Trophoblast cell (in vitro differentiated cells and primary cell): ENCODE results near the gene CACNA1D.

Source experiments
- DNase-seq, 2 donors: peaks; one replicate each; pipeline ENCODE4 v3.0.0-alpha.2; 2016
- H2AFZ ChIP-seq: 2 replicates; pipeline ENCODE4 v1.6.1; 2013; ENCODE audit warnings: low read length, moderate library complexity, mild to moderate bottlenecking; ENCODE audit not compliant: insufficient read depth, poor library complexity
- H2AK5ac ChIP-seq: 2 replicates; pipeline ENCODE4 v1.6.1; 2013; ENCODE audit warnings: mild to moderate bottlenecking, low read length
- H2BK120ac ChIP-seq: 2 replicates; pipeline ENCODE4 v1.6.1; 2013; ENCODE audit warnings: low read length, mild to moderate bottlenecking, moderate library complexity; ENCODE audit not compliant: insufficient read depth, poor library complexity
- H2BK12ac ChIP-seq: 2 replicates; pipeline ENCODE4 v1.6.1; 2013; ENCODE audit warnings: mild to moderate bottlenecking, low read length, moderate library complexity
- H2BK5ac ChIP-seq: 2 replicates; pipeline ENCODE4 v1.6.1; 2013; ENCODE audit warnings: low read length, low read depth, moderate library complexity, mild to moderate bottlenecking; ENCODE audit not compliant: poor library complexity
- H3K14ac ChIP-seq: 2 replicates; pipeline ENCODE4 v1.6.1; 2013; ENCODE audit warnings: mild to moderate bottlenecking, low read length
- H3K18ac ChIP-seq: 2 replicates; pipeline ENCODE4 v1.6.1; 2013; ENCODE audit warnings: mild to moderate bottlenecking, low read length
- H3K23ac ChIP-seq: 2 replicates; pipeline ENCODE4 v1.6.1; 2013; ENCODE audit warnings: low read length
- H3K27ac ChIP-seq: 2 replicates; pipeline ENCODE4 v1.5.1; 2013; ENCODE audit warnings: low read depth, mild to moderate bottlenecking, inconsistent platforms, low read length, moderate library complexity
- H3K27me3 ChIP-seq: 2 replicates; pipeline ENCODE4 v1.6.1; 2013; ENCODE audit warnings: inconsistent platforms, mild to moderate bottlenecking, low read length, moderate library complexity; ENCODE audit not compliant: insufficient read depth
- H3K36me3 ChIP-seq, 2 experiments: 1 replicate in 1 of 2; 2 replicates in 1 of 2; pipeline ENCODE4 v1.6.1; 2013; ENCODE audit warnings: low read length in 2 of 2, mild to moderate bottlenecking in 2 of 2, moderate library complexity in 1 of 2; ENCODE audit not compliant: insufficient read depth in 2 of 2, control insufficient read depth in 1 of 2
- H3K4ac ChIP-seq: 2 replicates; pipeline ENCODE4 v1.6.1; 2013; ENCODE audit warnings: low read depth, mild to moderate bottlenecking, low read length, moderate library complexity
- H3K4me1 ChIP-seq, 2 experiments: 1 replicate in 1 of 2; 2 replicates in 1 of 2; pipeline ENCODE4 v1.6.1; 2013; ENCODE audit warnings: low read length in 2 of 2, mild to moderate bottlenecking in 2 of 2, moderate library complexity in 1 of 2; ENCODE audit not compliant: insufficient read depth in 2 of 2, control insufficient read depth in 1 of 2
- H3K4me2 ChIP-seq: 2 replicates; pipeline ENCODE4 v1.6.1; 2013; ENCODE audit warnings: inconsistent platforms, mild to moderate bottlenecking, low read length, moderate library complexity
- H3K4me3 ChIP-seq: 2 replicates; pipeline ENCODE4 v1.5.1; 2013; ENCODE audit warnings: mild to moderate bottlenecking, low read depth, low read length, inconsistent platforms
- H3K79me1 ChIP-seq: one replicate; pipeline ENCODE4 v1.6.1; 2013; ENCODE audit warnings: low read length
- H3K79me2 ChIP-seq: 2 replicates; pipeline ENCODE4 v1.6.1; 2013; ENCODE audit warnings: low read length, mild to moderate bottlenecking; ENCODE audit not compliant: control insufficient read depth, insufficient read depth, poor library complexity
- H3K9ac ChIP-seq: 2 replicates; pipeline ENCODE4 v1.6.1; 2013; ENCODE audit warnings: mild to moderate bottlenecking, low read length
- H3K9me3 ChIP-seq: 2 replicates; pipeline ENCODE4 v1.6.1; 2013; ENCODE audit warnings: low read depth, mild to moderate bottlenecking, control low read depth, inconsistent platforms, low read length; ENCODE audit not compliant: insufficient read depth
- H4K12ac ChIP-seq: 2 replicates; pipeline ENCODE4 v1.6.1; 2013; ENCODE audit warnings: low read depth, mild to moderate bottlenecking, low read length, moderate library complexity
- H4K8ac ChIP-seq: 2 replicates; pipeline ENCODE4 v1.6.1; 2013; ENCODE audit warnings: low read depth, mild to moderate bottlenecking, low read length, moderate library complexity
- H4K91ac ChIP-seq: one replicate; pipeline ENCODE4 v1.6.1; 2013; ENCODE audit warnings: low read depth, mild to moderate bottlenecking, low read length, moderate library complexity
- WGBS: extraction: QIAGEN DNeasy Blood & Tissue Kit; methylation state at CpG from one replicate; pipeline ENCODE4 v1.1.7; 2013; ENCODE audit warnings: missing lambda C conversion rate; ENCODE audit not compliant: insufficient read length, insufficient coverage; ENCODE audit errors: extremely low coverage; 5-methylcytosine and 5-hydroxymethylcytosine counted together

Gene CACNA1D

DNA sequence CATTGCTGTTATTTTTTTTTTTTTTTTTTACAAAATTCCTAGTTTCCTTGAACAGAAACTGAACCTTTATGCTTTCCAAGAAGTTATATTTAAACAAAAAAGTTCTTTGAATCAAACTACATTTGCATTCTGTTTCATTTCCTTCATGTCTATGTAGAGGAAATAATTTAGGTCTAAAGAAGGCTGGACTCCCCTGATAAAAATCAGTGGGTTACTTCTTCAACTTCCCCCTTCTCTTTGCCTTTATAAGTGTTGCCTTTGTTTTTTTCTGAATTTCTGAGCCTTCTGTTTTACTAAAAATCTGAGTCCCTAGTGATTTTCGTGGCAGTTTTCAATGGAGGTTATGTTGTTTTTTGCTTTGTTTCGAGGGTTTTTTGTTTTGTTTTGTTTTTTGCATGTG lies 199.0 kb downstream of the CACNA1D start:
- Histone ChIP-seq H3K79me1 (peaks cover 5% of the 10 kb centered on the region), H4K12ac (no peak overlapping the region), H2BK12ac (no peak overlapping the region), H3K9ac (no peak overlapping the region), H3K27ac (no peak overlapping the region), H3K4me1 (peaks cover 10 to 15% of the 10 kb centered on the region in 2 experiments), H2BK5ac (no peak overlapping the region), H3K27me3 (no peaks in the 10 kb centered on the region), H3K79me2 (peaks cover 2% of the 10 kb centered on the region), H3K4me2 (no peak overlapping the region), H3K4me3 (no peak overlapping the region), H3K14ac (no peak overlapping the region), H3K23ac (no peak overlapping the region), H4K91ac (no peak overlapping the region), H2AFZ (no peak overlapping the region), H3K9me3 (peaks cover 2% of the 10 kb centered on the region), H3K36me3 (no peaks in the 10 kb centered on the region), H2BK120ac (no peak overlapping the region), H3K18ac (no peak overlapping the region), H3K4ac (no peak overlapping the region), H4K8ac (no peak overlapping the region), H2AK5ac (no peak overlapping the region)
- no peak for DNase-seq
- no CpG with 5 or more reads among the region's 2 CpGs for WGBS

GRCh38 chr3:53694046-53694445 lies 199.6 kb downstream of the CACNA1D start:
- no peaks in the 10 kb centered on the region for H3K36me3 ChIP-seq
- peaks cover 7 to 11% of the 10 kb centered on the region in 2 experiments for H3K4me1 ChIP-seq
- no peak overlapping the region for H3K14ac ChIP-seq
- no peak overlapping the region for H3K23ac ChIP-seq
- peaks cover 5% of the 10 kb centered on the region for H3K79me1 ChIP-seq
- H3K4me3 ChIP-seq: no peak overlapping the region
- H2AK5ac ChIP-seq: no peak overlapping the region
- no peak overlapping the region for H3K4me2 ChIP-seq
- H4K12ac ChIP-seq: no peak overlapping the region
- no CpG with 5 or more reads among the region's 4 CpGs for WGBS
- no peak overlapping the region for H2AFZ ChIP-seq
- H3K79me2 ChIP-seq: peaks cover 2% of the 10 kb centered on the region
- H4K91ac ChIP-seq: no peak overlapping the region
- no peaks in the 10 kb centered on the region for H3K27me3 ChIP-seq
- no peak overlapping the region for H2BK12ac ChIP-seq
- peaks cover 2% of the 10 kb centered on the region for H3K9me3 ChIP-seq
- no peak overlapping the region for H3K4ac ChIP-seq
- no peak overlapping the region for H3K9ac ChIP-seq
- no peak overlapping the region for H4K8ac ChIP-seq
- no peak overlapping the region for H3K27ac ChIP-seq
- H2BK120ac ChIP-seq: no peak overlapping the region
- DNase-seq: no peak
- H3K18ac ChIP-seq: no peak overlapping the region
- H2BK5ac ChIP-seq: no peak overlapping the region

DNA sequence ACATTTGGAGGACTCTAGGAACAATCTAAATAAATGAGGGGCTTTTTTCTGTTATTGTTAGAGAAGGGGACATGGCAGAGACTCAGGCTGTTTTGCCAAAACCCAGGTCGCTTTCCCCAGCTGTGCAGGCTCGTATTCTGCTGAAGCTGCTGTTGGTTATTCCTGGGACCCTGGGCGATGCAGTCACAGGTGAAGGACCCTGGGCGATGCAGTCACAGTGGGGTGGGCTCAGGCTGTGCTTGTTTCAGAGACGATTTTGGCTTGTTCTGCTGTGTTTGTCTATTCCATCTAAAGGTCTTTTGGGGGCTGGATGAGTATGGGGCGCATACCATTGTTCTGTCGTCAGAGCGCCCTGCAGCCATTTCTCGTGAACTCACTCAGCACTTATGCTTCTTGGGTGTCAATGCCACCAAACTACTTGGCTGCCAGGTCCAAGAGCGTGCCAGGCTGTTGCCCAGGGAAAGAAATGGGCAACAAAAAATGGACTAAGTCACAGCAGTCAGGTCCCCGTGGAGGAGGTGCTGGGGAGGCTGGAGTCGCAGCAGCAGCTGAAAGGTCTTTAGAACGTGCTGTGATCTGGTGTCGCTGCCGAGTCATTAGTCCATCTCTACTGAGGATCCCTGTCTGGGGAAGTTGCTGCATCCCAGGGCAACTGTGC lies 200.4 kb downstream of the CACNA1D start:
- no peak overlapping the region for H2BK12ac ChIP-seq
- H4K91ac ChIP-seq: no peak overlapping the region
- no peak overlapping the region for H3K14ac ChIP-seq
- no peak overlapping the region for H2AK5ac ChIP-seq
- no peak overlapping the region for H3K4ac ChIP-seq
- no peak overlapping the region for H2AFZ ChIP-seq
- no peak overlapping the region for H3K18ac ChIP-seq
- no peak for DNase-seq
- H3K79me2 ChIP-seq: peaks cover 2% of the 10 kb centered on the region
- H3K9me3 ChIP-seq: peaks cover 2% of the 10 kb centered on the region
- H3K4me2 ChIP-seq: no peak overlapping the region
- H4K12ac ChIP-seq: no peak overlapping the region
- H3K23ac ChIP-seq: no peak overlapping the region
- H3K4me1 ChIP-seq: peaks cover 3 to 8% of the 10 kb centered on the region in 2 experiments
- no peak overlapping the region for H3K9ac ChIP-seq
- H3K36me3 ChIP-seq: no peaks in the 10 kb centered on the region
- no peak overlapping the region for H2BK120ac ChIP-seq
- no peak overlapping the region for H2BK5ac ChIP-seq
- peaks cover 5% of the 10 kb centered on the region for H3K79me1 ChIP-seq
- no peak overlapping the region for H3K4me3 ChIP-seq
- no peak overlapping the region for H4K8ac ChIP-seq
- WGBS: no CpG with 5 or more reads among the region's 15 CpGs
- H3K27me3 ChIP-seq: no peaks in the 10 kb centered on the region
- no peak overlapping the region for H3K27ac ChIP-seq

GRCh38 chr3:53695324-53695690 lies 200.9 kb downstream of the CACNA1D start:
- no peaks in the 10 kb centered on the region for H3K36me3 ChIP-seq
- H3K79me1 ChIP-seq: peaks cover 4% of the 10 kb centered on the region
- no peaks in the 10 kb centered on the region for H3K27me3 ChIP-seq
- H3K4ac ChIP-seq: no peak overlapping the region
- no peak overlapping the region for H2BK120ac ChIP-seq
- no peak overlapping the region for H3K9ac ChIP-seq
- H3K23ac ChIP-seq: no peak overlapping the region
- H3K79me2 ChIP-seq: peaks cover 2% of the 10 kb centered on the region
- H4K91ac ChIP-seq: no peak overlapping the region
- no peak for DNase-seq
- H2AK5ac ChIP-seq: no peak overlapping the region
- H3K18ac ChIP-seq: no peak overlapping the region
- H3K9me3 ChIP-seq: peaks cover 2% of the 10 kb centered on the region
- H4K12ac ChIP-seq: no peak overlapping the region
- no CpG with 5 or more reads among the region's 7 CpGs for WGBS
- H3K27ac ChIP-seq: no peak overlapping the region
- no peak overlapping the region for H4K8ac ChIP-seq
- H3K4me2 ChIP-seq: no peak overlapping the region
- H3K14ac ChIP-seq: no peak overlapping the region
- H2BK5ac ChIP-seq: no peak overlapping the region
- no peak overlapping the region for H2AFZ ChIP-seq
- no peak overlapping the region for H3K4me3 ChIP-seq
- H2BK12ac ChIP-seq: no peak overlapping the region
- peaks cover 3 to 7% of the 10 kb centered on the region in 2 experiments for H3K4me1 ChIP-seq
